PFSK-1 (cell line): Measurements from ENCODE around the gene WWC1.

Source experiments
- FOXP2 ChIP-seq: optimal IDR thresholded peaks from 2 replicates; pipeline ENCODE3; 2011; ENCODE audit warnings: borderline replicate concordance, control low read depth, inconsistent platforms; ENCODE audit not compliant: insufficient read depth; ENCODE audit errors: extremely low read length, extremely low read depth
- POLR2AphosphoS5 ChIP-seq: IDR thresholded peaks from 2 replicates; pipeline ENCODE4 v1.6.1; 2012; ENCODE audit warnings: low read depth, mild to moderate bottlenecking, control low read depth, low read length, moderate library complexity
- REST ChIP-seq, 2 experiments: IDR thresholded peaks; 2 replicates each; pipeline versions ENCODE4 v1.6.1 to v1.8.0; 2011 to 2012; ENCODE audit warnings: low read depth in 2 of 2, low read length in 2 of 2, control low read depth in 1 of 2, inconsistent platforms in 1 of 2, mild to moderate bottlenecking in 1 of 2, moderate library complexity in 1 of 2; ENCODE audit not compliant: insufficient read depth in 1 of 2
- SIN3A ChIP-seq: IDR thresholded peaks from 2 replicates; pipeline ENCODE4 v1.6.1; 2012; ENCODE audit warnings: mild to moderate bottlenecking, low read length, moderate library complexity, borderline replicate concordance; ENCODE audit not compliant: insufficient read depth
- TAF1 ChIP-seq: IDR thresholded peaks from 2 replicates; pipeline ENCODE4 v1.6.1; 2012; ENCODE audit warnings: low read length, control low read depth, borderline replicate concordance; ENCODE audit not compliant: insufficient read depth

The WWC1 gene

GRCh38 chr5:168290902-168291341 is 523 bp upstream of the WWC1 start:
- TF ChIP-seq TAF1 (no peak), FOXP2 (no peak), POLR2AphosphoS5 (no peak), SIN3A (no peak), REST (IDR thresholded peaks at IDR 0.05; ENCODE audit: insufficient read depth in 1 of 2, low read depth in 2 of 2, low read length in 2 of 2) (no peak)

DNA sequence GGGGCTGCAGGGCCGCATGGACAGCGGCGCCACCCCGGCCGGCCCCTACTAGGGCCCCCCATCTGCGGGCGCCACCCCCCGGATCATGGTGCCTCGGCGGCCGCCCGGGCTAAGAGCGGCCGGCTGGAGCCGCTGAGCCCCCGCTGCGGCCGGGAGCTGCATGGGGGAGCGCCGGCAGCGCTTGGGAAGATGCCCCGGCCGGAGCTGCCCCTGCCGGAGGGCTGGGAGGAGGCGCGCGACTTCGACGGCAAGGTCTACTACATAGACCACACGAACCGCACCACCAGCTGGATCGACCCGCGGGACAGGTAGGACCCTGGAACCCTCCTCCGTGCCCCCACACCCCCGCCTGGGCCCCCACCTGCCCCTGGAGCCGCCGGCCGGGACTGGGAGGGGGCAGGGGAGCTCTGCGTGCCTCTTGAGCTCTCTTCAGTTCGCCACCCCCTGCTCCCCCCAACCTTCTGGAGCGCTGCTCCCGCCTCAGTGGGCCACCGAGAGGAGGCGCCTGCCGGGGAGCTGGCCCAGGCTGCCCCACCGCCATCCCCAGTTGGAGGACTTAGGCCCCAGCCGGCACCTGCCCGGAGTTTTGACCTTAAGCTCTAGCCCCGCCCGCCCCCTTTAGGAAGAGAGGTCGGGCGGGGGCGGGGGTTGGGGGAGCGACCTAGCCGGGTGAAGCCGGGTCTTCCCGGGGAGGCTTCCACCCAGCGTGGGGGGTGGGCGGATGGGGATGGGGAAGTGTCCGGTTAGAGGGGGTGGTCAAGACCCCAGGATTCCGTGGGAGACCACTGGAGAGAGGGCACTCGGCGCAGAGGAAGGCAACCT is 730 bp downstream of the WWC1 start:
- TF ChIP-seq SIN3A (no peak), POLR2AphosphoS5 (no peak), TAF1 (no peak)

GRCh38 chr5:168292786-168293696 is 1.6 kb downstream of the WWC1 start:
- TF ChIP-seq POLR2AphosphoS5 (no peak), FOXP2 (no peak), REST (IDR thresholded peaks at IDR 0.05; ENCODE audit: insufficient read depth in 1 of 2, low read depth in 2 of 2, low read length in 2 of 2) (no peak), SIN3A (no peak), TAF1 (no peak)

- TF ChIP-seq POLR2AphosphoS5 (no peak), TAF1 (no peak), SIN3A (no peak), REST (IDR thresholded peaks at IDR 0.05; ENCODE audit: insufficient read depth in 1 of 2, low read depth in 2 of 2, low read length in 2 of 2) (no peak), FOXP2 (no peak)
Measured at GRCh38 chr5:168295574-168296201, 4.2 kb downstream of the WWC1 start.

- no peak for TF ChIP-seq REST (IDR thresholded peaks at IDR 0.05; ENCODE audit: insufficient read depth in 1 of 2, low read depth in 2 of 2, low read length in 2 of 2)
- TF ChIP-seq FOXP2, result no peak
- no peak for TF ChIP-seq POLR2AphosphoS5
- no peak for TF ChIP-seq SIN3A
- no peak for TF ChIP-seq TAF1
Measured at GRCh38 chr5:168296682-168297081, 5.2 kb downstream of the WWC1 start.
